Measurements from ENCODE around the gene C6orf89. TPM values are rescaled to one million over a fixed set of nuclear protein-coding genes. Genes with fewer than 3 reads are reported as not detected.

C6orf89 gene
- total and polyA plus RNA-seq, 2 of the 13 experiments (the other 11 are each of a cell fraction or from before 2014, with no cell fraction given): 22.1 to 32.2 TPM

DNA sequence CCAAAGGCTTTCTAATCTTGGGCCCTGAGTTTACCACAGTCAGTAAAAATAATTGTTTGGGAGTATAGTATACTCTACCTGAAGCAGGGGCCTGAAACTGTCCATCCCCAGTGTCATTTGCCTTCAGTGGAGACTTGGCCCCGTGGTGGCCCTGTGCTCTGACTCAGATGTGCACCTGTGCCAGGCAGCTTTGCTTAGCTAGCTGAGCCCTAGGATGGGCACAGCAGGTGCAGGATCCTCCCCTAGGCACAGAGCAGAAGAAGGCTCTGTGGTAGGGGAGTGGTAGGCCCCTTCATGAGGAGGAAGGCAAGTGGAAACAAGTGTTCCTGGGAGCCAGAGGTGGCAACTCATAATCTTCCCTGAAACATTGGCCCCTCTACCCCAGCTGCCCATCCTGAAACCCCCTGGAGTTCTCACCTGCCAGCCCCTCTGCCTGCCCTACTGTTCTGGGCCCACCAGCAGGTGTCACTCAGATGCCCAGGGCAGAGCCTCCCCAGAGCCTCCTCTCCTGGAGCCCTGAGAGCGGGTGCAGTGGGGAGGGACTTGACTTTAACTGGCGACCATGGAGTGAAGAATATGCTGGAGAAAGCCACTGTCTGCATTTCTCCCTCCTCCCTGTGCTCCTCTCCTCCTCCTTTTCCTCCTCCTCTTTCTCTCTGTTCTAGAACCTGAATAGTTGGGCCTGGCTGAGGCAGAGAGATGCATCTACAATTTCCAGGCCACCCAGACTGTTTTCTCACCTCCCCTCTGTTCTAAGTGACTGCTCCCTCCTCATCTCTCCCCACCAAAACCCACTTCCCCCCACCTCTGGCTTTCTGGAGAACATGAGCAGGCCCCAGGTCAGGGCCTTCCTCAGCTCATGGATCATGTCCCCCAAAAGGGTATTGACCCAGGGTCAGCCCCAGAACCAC is 49.4 kb upstream of the C6orf89 start:
- CTCF ChIA-PET (ENCODE audit: low intra/inter-chr PET ratio, low total read pairs): interaction anchor here (1.3 to 2.3 kb wide), 2 partner anchors 15 to 16 kb away, joined by 4 to 6 read pairs; no protein-coding TSS in a partner anchor
- no peaks in the 10 kb centered on the region for H3K79me2 ChIP-seq (ENCODE audit: insufficient read depth, low read length)
- no peak overlapping the region for H3K27ac ChIP-seq (ENCODE audit: extremely low read length, insufficient read depth, low read length)
- peaks cover 3% of the 10 kb centered on the region; the same call in 1 of the 2 replicates for H3K9me3 ChIP-seq (ENCODE audit: low read length)
- no peak for DNase-seq (ENCODE audit: low spot score)
- H2AFZ ChIP-seq (ENCODE audit: low read length): no peak overlapping the region
- no TSS peak for BruUV-seq (replicated peaks)
- H3K4me2 ChIP-seq (ENCODE audit: low read depth, low read length): no peak overlapping the region; the same call in 1 of the 2 replicates
- in situ Hi-C loops (cut with HindIII; ENCODE audit: extremely low pct_ligation_motif_present, low pct_unique_long_range_greater_than_20kb): no loop called here
- intact Hi-C loops (cut with micrococcal nuclease; ENCODE audit: unreplicated experiment): no loop called here
- WGBS (ENCODE audit: low lambda C conversion rate): 20% methylated on average over 3 of the region's 3 CpGs
- H3K36me3 ChIP-seq (replicated peaks in 1 of 2; ENCODE audit: control insufficient read depth in 1 of 2, insufficient read depth in 2 of 2, low read length in 2 of 2): no peaks in the 10 kb centered on the region
- H3K9ac ChIP-seq (ENCODE audit: insufficient read depth, low read depth, low read length): no peak overlapping the region
- H4K20me1 ChIP-seq (ENCODE audit: insufficient read depth, low read length): no peaks in the 10 kb centered on the region
- peaks cover 17 to 34% of the 10 kb centered on the region in 2 experiments for H3K27me3 ChIP-seq (ENCODE audit: control insufficient read depth in 1 of 2, insufficient read depth in 2 of 2, low read length in 2 of 2)
- FAIRE-seq: no peak
- POLR2A ChIA-PET: interaction anchor here (1.7 kb wide), 1 partner anchor 16 kb away, joined by 5 read pairs; no protein-coding TSS in a partner anchor
- no peak overlapping the region for H3K4me3 ChIP-seq (replicated peaks in 1 of 3; ENCODE audit: insufficient read depth in 1 of 3, low read depth in 2 of 3, low read length in 3 of 3)
- peaks cover 79% of the 10 kb centered on the region for H3K4me1 ChIP-seq (ENCODE audit: insufficient read depth, low read length)
- peak; percentile 67 for ATAC-seq
- TF ChIP-seq SOX13 (IDR thresholded peaks at IDR 0.05) (no peak), SOX13 (CRISPR knock-in tag; conservative IDR thresholded peaks at IDR 0.05 in 1 of 2, IDR thresholded peaks at IDR 0.05 in 1 of 2) (no peak), HNRNPL (IDR thresholded peaks at IDR 0.05; ENCODE audit: low read depth, low read length) (peak; percentile 72; the same call in 1 of the 2 replicates), ZNF816 (CRISPR knock-in tag; IDR thresholded peaks at IDR 0.05; ENCODE audit: borderline replicate concordance) (no peak)
- TF ChIP-seq, protein P1, sequence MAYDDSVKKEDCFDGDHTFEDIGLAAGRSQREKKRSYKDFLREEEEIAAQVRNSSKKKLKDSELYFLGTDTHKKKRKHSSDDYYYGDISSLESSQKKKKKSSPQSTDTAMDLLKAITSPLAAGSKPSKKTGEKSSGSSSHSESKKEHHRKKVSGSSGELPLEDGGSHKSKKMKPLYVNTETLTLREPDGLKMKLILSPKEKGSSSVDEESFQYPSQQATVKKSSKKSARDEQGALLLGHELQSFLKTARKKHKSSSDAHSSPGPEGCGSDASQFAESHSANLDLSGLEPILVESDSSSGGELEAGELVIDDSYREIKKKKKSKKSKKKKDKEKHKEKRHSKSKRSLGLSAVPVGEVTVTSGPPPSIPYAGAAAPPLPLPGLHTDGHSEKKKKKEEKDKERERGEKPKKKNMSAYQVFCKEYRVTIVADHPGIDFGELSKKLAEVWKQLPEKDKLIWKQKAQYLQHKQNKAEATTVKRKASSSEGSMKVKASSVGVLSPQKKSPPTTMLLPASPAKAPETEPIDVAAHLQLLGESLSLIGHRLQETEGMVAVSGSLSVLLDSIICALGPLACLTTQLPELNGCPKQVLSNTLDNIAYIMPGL (CRISPR knock-in tag; IDR thresholded peaks at IDR 0.05; ENCODE audit: borderline replicate concordance in 1 of 2, low read depth in 1 of 2): peak in 1 of 2 experiments; percentile 12; a peak in 1 of 4 replicates
- TF ChIP-seq, protein P2, sequence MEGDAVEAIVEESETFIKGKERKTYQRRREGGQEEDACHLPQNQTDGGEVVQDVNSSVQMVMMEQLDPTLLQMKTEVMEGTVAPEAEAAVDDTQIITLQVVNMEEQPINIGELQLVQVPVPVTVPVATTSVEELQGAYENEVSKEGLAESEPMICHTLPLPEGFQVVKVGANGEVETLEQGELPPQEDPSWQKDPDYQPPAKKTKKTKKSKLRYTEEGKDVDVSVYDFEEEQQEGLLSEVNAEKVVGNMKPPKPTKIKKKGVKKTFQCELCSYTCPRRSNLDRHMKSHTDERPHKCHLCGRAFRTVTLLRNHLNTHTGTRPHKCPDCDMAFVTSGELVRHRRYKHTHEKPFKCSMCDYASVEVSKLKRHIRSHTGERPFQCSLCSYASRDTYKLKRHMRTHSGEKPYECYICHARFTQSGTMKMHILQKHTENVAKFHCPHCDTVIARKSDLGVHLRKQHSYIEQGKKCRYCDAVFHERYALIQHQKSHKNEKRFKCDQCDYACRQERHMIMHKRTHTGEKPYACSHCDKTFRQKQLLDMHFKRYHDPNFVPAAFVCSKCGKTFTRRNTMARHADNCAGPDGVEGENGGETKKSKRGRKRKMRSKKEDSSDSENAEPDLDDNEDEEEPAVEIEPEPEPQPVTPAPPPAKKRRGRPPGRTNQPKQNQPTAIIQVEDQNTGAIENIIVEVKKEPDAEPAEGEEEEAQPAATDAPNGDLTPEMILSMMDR (CRISPR knock-in tag; IDR thresholded peaks at IDR 0.05): peak; percentile 69
- TF ChIP-seq, protein P3, sequence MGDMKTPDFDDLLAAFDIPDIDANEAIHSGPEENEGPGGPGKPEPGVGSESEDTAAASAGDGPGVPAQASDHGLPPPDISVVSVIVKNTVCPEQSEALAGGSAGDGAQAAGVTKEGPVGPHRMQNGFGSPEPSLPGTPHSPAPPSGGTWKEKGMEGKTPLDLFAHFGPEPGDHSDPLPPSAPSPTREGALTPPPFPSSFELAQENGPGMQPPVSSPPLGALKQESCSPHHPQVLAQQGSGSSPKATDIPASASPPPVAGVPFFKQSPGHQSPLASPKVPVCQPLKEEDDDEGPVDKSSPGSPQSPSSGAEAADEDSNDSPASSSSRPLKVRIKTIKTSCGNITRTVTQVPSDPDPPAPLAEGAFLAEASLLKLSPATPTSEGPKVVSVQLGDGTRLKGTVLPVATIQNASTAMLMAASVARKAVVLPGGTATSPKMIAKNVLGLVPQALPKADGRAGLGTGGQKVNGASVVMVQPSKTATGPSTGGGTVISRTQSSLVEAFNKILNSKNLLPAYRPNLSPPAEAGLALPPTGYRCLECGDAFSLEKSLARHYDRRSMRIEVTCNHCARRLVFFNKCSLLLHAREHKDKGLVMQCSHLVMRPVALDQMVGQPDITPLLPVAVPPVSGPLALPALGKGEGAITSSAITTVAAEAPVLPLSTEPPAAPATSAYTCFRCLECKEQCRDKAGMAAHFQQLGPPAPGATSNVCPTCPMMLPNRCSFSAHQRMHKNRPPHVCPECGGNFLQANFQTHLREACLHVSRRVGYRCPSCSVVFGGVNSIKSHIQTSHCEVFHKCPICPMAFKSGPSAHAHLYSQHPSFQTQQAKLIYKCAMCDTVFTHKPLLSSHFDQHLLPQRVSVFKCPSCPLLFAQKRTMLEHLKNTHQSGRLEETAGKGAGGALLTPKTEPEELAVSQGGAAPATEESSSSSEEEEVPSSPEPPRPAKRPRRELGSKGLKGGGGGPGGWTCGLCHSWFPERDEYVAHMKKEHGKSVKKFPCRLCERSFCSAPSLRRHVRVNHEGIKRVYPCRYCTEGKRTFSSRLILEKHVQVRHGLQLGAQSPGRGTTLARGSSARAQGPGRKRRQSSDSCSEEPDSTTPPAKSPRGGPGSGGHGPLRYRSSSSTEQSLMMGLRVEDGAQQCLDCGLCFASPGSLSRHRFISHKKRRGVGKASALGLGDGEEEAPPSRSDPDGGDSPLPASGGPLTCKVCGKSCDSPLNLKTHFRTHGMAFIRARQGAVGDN (CRISPR knock-in tag; IDR thresholded peaks at IDR 0.05): peak; percentile 28; the same call in 1 of the 2 replicates
- TF ChIP-seq, protein P4, sequence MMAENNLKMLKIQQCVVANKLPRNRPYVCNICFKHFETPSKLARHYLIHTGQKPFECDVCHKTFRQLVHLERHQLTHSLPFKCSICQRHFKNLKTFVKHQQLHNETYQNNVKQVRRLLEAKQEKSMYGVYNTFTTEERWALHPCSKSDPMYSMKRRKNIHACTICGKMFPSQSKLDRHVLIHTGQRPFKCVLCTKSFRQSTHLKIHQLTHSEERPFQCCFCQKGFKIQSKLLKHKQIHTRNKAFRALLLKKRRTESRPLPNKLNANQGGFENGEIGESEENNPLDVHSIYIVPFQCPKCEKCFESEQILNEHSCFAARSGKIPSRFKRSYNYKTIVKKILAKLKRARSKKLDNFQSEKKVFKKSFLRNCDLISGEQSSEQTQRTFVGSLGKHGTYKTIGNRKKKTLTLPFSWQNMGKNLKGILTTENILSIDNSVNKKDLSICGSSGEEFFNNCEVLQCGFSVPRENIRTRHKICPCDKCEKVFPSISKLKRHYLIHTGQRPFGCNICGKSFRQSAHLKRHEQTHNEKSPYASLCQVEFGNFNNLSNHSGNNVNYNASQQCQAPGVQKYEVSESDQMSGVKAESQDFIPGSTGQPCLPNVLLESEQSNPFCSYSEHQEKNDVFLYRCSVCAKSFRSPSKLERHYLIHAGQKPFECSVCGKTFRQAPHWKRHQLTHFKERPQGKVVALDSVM (CRISPR knock-in tag; IDR thresholded peaks at IDR 0.05): peak; percentile 54; the same call in 1 of the 2 replicates
- TF ChIP-seq, protein P5, sequence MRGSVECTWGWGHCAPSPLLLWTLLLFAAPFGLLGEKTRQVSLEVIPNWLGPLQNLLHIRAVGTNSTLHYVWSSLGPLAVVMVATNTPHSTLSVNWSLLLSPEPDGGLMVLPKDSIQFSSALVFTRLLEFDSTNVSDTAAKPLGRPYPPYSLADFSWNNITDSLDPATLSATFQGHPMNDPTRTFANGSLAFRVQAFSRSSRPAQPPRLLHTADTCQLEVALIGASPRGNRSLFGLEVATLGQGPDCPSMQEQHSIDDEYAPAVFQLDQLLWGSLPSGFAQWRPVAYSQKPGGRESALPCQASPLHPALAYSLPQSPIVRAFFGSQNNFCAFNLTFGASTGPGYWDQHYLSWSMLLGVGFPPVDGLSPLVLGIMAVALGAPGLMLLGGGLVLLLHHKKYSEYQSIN (CRISPR knock-in tag; IDR thresholded peaks at IDR 0.05; ENCODE audit: borderline replicate concordance): no peak

Measured in HepG2 (cell line).